SK-N-MC (cell line): ENCODE results near the gene CAMTA1.

Experiments
- EZH2 ChIP-seq: fragments of 200-600 bp; sonication (generic); IDR thresholded peaks from one replicate; pipeline ENCODE4 v1.6.1; 2017; ENCODE audit warnings: antibody characterized with exemption
- FOXP2 ChIP-seq: optimal IDR thresholded peaks from 2 replicates; pipeline ENCODE3; 2011; ENCODE audit warnings: mild to moderate bottlenecking, moderate library complexity; ENCODE audit not compliant: insufficient read depth; ENCODE audit errors: extremely low read length, control extremely low read depth
- POLR2AphosphoS5 ChIP-seq: IDR thresholded peaks from 2 replicates; pipeline ENCODE4 v1.6.1; 2012; ENCODE audit warnings: mild to moderate bottlenecking, low read depth, low read length, borderline replicate concordance

GRCh38 chr1:6999826-7000225 is 214.6 kb downstream of the CAMTA1 start:
- TF ChIP-seq EZH2 (no peak), POLR2AphosphoS5 (no peak), FOXP2 (no peak)
